Measurements from ENCODE around the gene CNIH2.

DNA sequence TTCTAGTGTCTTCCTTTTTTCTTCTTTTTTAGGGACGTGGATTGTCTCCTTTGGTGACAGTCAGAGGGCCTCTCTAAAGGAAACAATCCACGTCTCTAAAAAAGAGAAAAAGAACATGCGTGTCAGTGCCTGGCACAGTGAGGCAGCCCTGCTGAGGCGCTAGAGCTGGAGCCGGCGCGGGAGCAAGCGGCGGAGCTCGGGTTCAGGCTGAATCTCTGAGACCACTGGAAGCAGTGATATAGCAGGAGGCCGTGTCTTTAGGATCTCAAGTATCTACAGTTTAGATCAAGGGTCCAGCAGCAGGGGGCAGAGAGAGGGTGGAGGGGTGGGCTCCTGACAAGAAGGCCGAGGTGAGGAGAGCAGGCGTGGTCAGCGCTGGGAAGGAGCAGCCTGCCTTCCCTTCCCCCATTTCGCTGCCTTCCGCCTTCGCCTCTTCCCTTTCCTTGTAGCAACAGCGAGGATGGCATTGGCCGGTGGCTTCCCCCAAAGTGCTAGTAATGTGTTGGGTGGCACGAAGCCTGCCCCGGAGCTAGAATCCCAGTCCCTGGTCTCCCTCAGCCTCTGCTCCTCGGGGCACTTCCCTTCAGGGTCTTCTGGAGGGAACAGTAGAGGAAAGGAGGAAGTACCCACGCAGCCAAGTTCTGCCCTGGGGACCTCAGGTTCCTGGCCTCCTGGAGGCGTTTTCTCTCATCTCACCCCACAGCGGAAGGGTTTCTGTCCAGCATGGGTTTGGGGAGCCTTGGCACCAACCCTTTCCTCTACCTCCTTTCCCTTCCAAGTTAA, 37.8 kb upstream of the CNIH2 start:
- TF ChIP-seq EZH2 (IDR thresholded peaks at IDR 0.05; ENCODE audit: low read depth, unreplicated experiment) = no peak
- TF ChIP-seq, protein P1, sequence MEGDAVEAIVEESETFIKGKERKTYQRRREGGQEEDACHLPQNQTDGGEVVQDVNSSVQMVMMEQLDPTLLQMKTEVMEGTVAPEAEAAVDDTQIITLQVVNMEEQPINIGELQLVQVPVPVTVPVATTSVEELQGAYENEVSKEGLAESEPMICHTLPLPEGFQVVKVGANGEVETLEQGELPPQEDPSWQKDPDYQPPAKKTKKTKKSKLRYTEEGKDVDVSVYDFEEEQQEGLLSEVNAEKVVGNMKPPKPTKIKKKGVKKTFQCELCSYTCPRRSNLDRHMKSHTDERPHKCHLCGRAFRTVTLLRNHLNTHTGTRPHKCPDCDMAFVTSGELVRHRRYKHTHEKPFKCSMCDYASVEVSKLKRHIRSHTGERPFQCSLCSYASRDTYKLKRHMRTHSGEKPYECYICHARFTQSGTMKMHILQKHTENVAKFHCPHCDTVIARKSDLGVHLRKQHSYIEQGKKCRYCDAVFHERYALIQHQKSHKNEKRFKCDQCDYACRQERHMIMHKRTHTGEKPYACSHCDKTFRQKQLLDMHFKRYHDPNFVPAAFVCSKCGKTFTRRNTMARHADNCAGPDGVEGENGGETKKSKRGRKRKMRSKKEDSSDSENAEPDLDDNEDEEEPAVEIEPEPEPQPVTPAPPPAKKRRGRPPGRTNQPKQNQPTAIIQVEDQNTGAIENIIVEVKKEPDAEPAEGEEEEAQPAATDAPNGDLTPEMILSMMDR (conservative IDR thresholded peaks at IDR 0.05; ENCODE audit: low read depth in 2 of 2) = no peak
- TF ChIP-seq, protein P2, sequence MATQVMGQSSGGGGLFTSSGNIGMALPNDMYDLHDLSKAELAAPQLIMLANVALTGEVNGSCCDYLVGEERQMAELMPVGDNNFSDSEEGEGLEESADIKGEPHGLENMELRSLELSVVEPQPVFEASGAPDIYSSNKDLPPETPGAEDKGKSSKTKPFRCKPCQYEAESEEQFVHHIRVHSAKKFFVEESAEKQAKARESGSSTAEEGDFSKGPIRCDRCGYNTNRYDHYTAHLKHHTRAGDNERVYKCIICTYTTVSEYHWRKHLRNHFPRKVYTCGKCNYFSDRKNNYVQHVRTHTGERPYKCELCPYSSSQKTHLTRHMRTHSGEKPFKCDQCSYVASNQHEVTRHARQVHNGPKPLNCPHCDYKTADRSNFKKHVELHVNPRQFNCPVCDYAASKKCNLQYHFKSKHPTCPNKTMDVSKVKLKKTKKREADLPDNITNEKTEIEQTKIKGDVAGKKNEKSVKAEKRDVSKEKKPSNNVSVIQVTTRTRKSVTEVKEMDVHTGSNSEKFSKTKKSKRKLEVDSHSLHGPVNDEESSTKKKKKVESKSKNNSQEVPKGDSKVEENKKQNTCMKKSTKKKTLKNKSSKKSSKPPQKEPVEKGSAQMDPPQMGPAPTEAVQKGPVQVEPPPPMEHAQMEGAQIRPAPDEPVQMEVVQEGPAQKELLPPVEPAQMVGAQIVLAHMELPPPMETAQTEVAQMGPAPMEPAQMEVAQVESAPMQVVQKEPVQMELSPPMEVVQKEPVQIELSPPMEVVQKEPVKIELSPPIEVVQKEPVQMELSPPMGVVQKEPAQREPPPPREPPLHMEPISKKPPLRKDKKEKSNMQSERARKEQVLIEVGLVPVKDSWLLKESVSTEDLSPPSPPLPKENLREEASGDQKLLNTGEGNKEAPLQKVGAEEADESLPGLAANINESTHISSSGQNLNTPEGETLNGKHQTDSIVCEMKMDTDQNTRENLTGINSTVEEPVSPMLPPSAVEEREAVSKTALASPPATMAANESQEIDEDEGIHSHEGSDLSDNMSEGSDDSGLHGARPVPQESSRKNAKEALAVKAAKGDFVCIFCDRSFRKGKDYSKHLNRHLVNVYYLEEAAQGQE (IDR thresholded peaks at IDR 0.05; ENCODE audit: unreplicated experiment) = no peak

All from GM23338 (cell line).